ENCODE results near the gene TRMT112.

TRMT112 gene

GRCh38 chr11:64349404-64349803 is 32.0 kb upstream of the TRMT112 start:
- no peak for DNase-seq

GRCh38 chr11:64349025-64349387 is 31.6 kb upstream of the TRMT112 start:
- no peak for DNase-seq

GRCh38 chr11:64348383-64349024 is 31.1 kb upstream of the TRMT112 start:
- no peak for DNase-seq

GRCh38 chr11:64347193-64347867 is 30.0 kb upstream of the TRMT112 start:
- no peak for DNase-seq

GRCh38 chr11:64344787-64345186 is 27.4 kb upstream of the TRMT112 start:
- DNase-seq = no peak

- no peak for DNase-seq
Measured at GRCh38 chr11:64343767-64344559, 26.6 kb upstream of the TRMT112 start.

- DNase-seq = no peak
Measured at GRCh38 chr11:64342869-64343745, 25.7 kb upstream of the TRMT112 start.

GRCh38 chr11:64341851-64342791 is 24.8 kb upstream of the TRMT112 start:
- DNase-seq = peak; percentile 66

GRCh38 chr11:64341429-64341828 is 24.1 kb upstream of the TRMT112 start:
- DNase-seq = no peak

- DNase-seq = no peak
Measured at GRCh38 chr11:64340671-64341335, 23.4 kb upstream of the TRMT112 start.

- DNase-seq = no peak
Measured at GRCh38 chr11:64339754-64340408, 22.5 kb upstream of the TRMT112 start, which contains the start of gene CCDC88B. Gene CCDC88B, plus strand, starts transcription at chr11:64340204. Its CDS starts 63 bp downstream, at chr11:64340267.

GRCh38 chr11:64339286-64339685 is 21.9 kb upstream of the TRMT112 start:
- no peak for DNase-seq

GRCh38 chr11:64338716-64339115 is 21.4 kb upstream of the TRMT112 start:
- no peak for DNase-seq

- no peak for DNase-seq
Measured at GRCh38 chr11:64337538-64338249, 20.3 kb upstream of the TRMT112 start.

- DNase-seq = peak; percentile 81
Measured at GRCh38 chr11:64334764-64335735, 17.7 kb upstream of the TRMT112 start.

- DNase-seq = no peak
Measured at GRCh38 chr11:64333556-64333955, 16.2 kb upstream of the TRMT112 start.

GRCh38 chr11:64331569-64332371 is 14.4 kb upstream of the TRMT112 start:
- peak; percentile 81 for DNase-seq

GRCh38 chr11:64330888-64331287 is 13.5 kb upstream of the TRMT112 start:
- no peak for DNase-seq

Data from amniotic stem cell (primary cell).